Measurements from ENCODE around the gene PRPF8.
"Not testable (repeated sequence)": the region's sequence is repeated elsewhere in the genome, so short reads cannot be mapped to it uniquely, and the experiment has no call there.

DNA sequence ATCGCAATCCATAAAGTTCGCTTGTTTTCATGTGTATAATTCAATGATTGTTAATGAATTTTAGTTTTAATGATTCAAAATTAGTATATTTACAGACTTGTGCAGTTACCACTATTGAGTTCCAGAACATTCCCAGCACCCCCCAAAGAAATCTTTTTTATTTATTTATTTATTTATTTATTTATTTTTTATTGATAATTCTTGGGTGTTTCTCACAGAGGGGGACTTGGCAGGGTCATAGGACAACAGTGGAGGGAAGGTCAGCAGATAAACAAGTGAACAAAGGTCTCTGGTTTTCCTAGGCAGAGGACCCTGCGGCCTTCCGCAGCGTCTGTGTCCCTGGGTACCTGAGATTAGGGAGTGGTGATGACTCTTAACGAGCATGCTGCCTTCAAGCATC is 3.7 kb upstream of the PRPF8 start:
- TF ChIP-seq EZH2phosphoT487 (IDR thresholded peaks at IDR 0.05; ENCODE audit: insufficient read depth, low read depth); EZH2 (IDR thresholded peaks at IDR 0.05; ENCODE audit: insufficient read depth, poor library complexity, severe bottlenecking): not testable (repeated sequence)

Data from GM23248 (cell line).